GM12875 (cell line): ENCODE results near the gene PCDH1.

Experiments
- H3K4me3 ChIP-seq: one replicate; pipeline ENCODE4 v1.5.1; 2011; ENCODE audit warnings: low read depth, low read length, control low read depth
- CTCF ChIP-seq: IDR thresholded peaks from 2 replicates; pipeline ENCODE4 v1.5.1; 2011; ENCODE audit warnings: low read depth, mild to moderate bottlenecking, control low read depth, inconsistent platforms, low read length, moderate library complexity, borderline replicate concordance; ENCODE audit not compliant: insufficient read depth

Gene PCDH1

GRCh38 chr5:141916522-141916921, 38.3 kb upstream of the PCDH1 start:
- H3K4me3 ChIP-seq, result no peak overlapping the region
- no peak for TF ChIP-seq CTCF

GRCh38 chr5:141915881-141916336, 37.7 kb upstream of the PCDH1 start:
- H3K4me3 ChIP-seq, result no peak overlapping the region
- 0 out of 2 replicates have a peak, but pooled peaks have one; percentile 1 for TF ChIP-seq CTCF

- TF ChIP-seq CTCF, result no peak
- H3K4me3 ChIP-seq, result no peak overlapping the region
Measured at GRCh38 chr5:141914797-141915196, 36.6 kb upstream of the PCDH1 start.

GRCh38 chr5:141914199-141914743, 36.1 kb upstream of the PCDH1 start:
- 0 out of 2 replicates have a peak, but pooled peaks have one; percentile 19 for TF ChIP-seq CTCF
- H3K4me3 ChIP-seq, result peak overlapping the region; percentile 31

GRCh38 chr5:141913560-141914198, 35.5 kb upstream of the PCDH1 start:
- peak overlapping the region; percentile 31 for H3K4me3 ChIP-seq
- TF ChIP-seq CTCF, result no peak

GRCh38 chr5:141910271-141910673, 32.1 kb upstream of the PCDH1 start:
- TF ChIP-seq CTCF, result no peak
- H3K4me3 ChIP-seq, result no peak overlapping the region

GRCh38 chr5:141909212-141909611, 31.0 kb upstream of the PCDH1 start:
- TF ChIP-seq CTCF, result no peak
- no peak overlapping the region for H3K4me3 ChIP-seq
